Endothelial cell (in vitro differentiated cells): ENCODE data around the gene DDIAS. TPM values are rescaled to one million over a fixed set of nuclear protein-coding genes. Genes with fewer than 3 reads are reported as not detected.

Experiments used
- DNase-seq: peaks from one replicate; pipeline ENCODE4 v3.0.0; 2021; ENCODE audit warnings: low spot score
- H3K27ac Mint-ChIP-seq: one replicate; pipeline ENCODE4 v1.8.0; 2021; ENCODE audit warnings: mixed read lengths, inconsistent platforms; ENCODE audit not compliant: unreplicated experiment
- H3K27me3 Mint-ChIP-seq: one replicate; pipeline ENCODE4 v1.8.0; 2021; ENCODE audit warnings: mild to moderate bottlenecking, moderate library complexity, mixed read lengths, inconsistent platforms; ENCODE audit not compliant: unreplicated experiment
- H3K36me3 Mint-ChIP-seq: one replicate; pipeline ENCODE4 v1.8.0; 2021; ENCODE audit warnings: mild to moderate bottlenecking, low read depth, mixed read lengths, inconsistent platforms; ENCODE audit not compliant: unreplicated experiment
- H3K4me1 Mint-ChIP-seq: one replicate; pipeline ENCODE4 v1.8.0; 2021; ENCODE audit warnings: mild to moderate bottlenecking, mixed read lengths, inconsistent platforms; ENCODE audit not compliant: unreplicated experiment
- H3K4me3 Mint-ChIP-seq: one replicate; pipeline ENCODE4 v1.8.0; 2021; ENCODE audit warnings: mild to moderate bottlenecking, mixed read lengths, inconsistent platforms; ENCODE audit not compliant: unreplicated experiment
- H3K9me3 Mint-ChIP-seq: one replicate; pipeline ENCODE4 v1.8.0; 2021; ENCODE audit warnings: mixed read lengths, inconsistent platforms; ENCODE audit not compliant: unreplicated experiment
- total RNA-seq: library from RNA; stranded (reverse); fragmentation: NEBNext Ultra II Directional; extraction: Animal tissue kit (Norgen Biotek cat#: 25700); gene quantifications from one replicate; pipeline ENCODE4 v1.2.1, GENCODE V29; 2021; ENCODE audit not compliant: unreplicated experiment
- TF ChIP-seq, protein P1 (sequence below): fragments of 200-600 bp; sonication (generic); IDR thresholded peaks from one replicate; pipeline ENCODE4 v1.5.0; 2021; ENCODE audit warnings: antibody characterized with exemption; ENCODE audit not compliant: unreplicated experiment

The DDIAS gene
- total RNA-seq, 1 donor from 2014 or later = 11.2 TPM

DNA sequence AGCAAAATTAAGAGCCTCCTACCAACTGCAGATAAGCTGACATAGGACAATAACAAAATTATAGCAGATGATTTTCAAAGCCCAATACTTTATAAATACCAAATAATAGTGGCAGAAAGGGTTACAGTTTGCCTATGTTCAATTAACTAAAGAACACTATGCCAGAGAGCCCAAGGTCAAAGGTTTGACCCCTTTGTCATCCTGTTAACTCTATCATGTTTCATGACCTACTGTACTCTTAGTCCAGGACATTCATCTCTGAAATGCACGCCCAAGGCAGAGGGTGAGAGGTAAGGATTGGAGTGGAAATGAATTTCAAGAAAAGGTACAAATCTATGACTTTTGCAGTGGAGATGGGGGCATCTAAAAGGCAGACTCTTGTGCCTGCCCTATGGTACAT is 70.6 kb downstream of the DDIAS start:
- TF ChIP-seq, protein P1, sequence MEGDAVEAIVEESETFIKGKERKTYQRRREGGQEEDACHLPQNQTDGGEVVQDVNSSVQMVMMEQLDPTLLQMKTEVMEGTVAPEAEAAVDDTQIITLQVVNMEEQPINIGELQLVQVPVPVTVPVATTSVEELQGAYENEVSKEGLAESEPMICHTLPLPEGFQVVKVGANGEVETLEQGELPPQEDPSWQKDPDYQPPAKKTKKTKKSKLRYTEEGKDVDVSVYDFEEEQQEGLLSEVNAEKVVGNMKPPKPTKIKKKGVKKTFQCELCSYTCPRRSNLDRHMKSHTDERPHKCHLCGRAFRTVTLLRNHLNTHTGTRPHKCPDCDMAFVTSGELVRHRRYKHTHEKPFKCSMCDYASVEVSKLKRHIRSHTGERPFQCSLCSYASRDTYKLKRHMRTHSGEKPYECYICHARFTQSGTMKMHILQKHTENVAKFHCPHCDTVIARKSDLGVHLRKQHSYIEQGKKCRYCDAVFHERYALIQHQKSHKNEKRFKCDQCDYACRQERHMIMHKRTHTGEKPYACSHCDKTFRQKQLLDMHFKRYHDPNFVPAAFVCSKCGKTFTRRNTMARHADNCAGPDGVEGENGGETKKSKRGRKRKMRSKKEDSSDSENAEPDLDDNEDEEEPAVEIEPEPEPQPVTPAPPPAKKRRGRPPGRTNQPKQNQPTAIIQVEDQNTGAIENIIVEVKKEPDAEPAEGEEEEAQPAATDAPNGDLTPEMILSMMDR = no peak
- no peaks in the 10 kb centered on the region for H3K27me3 Mint-ChIP-seq
- no peak overlapping the region for H3K27ac Mint-ChIP-seq
- H3K36me3 Mint-ChIP-seq = no peaks in the 10 kb centered on the region
- no peak for DNase-seq
- H3K4me1 Mint-ChIP-seq = no peaks in the 10 kb centered on the region
- no peak overlapping the region for H3K4me3 Mint-ChIP-seq
- no peaks in the 10 kb centered on the region for H3K9me3 Mint-ChIP-seq

DNA sequence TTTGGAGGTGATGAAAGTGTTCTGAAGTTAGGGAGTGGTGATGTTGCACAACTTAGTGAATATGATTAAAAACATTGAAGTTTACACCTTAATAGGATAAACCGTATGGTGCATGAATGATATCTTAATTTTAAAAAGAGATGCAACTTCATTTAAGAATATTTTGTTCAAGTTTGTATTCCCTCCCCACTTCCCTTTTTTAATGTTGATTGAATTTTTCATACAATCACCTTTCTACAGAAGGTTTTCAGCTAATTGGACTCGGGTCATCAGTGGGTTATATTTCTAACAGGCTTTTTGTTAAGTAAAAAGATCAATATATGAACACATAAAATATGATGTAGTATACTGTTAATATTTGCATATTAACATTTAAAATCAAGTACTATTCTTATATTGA is 72.6 kb downstream of the DDIAS start:
- TF ChIP-seq, protein P1 = no peak
- Mint-ChIP-seq H3K4me3 (no peak overlapping the region), H3K9me3 (no peaks in the 10 kb centered on the region), H3K36me3 (no peaks in the 10 kb centered on the region), H3K4me1 (no peaks in the 10 kb centered on the region), H3K27me3 (no peaks in the 10 kb centered on the region), H3K27ac (no peak overlapping the region)
- DNase-seq = no peak

DNA sequence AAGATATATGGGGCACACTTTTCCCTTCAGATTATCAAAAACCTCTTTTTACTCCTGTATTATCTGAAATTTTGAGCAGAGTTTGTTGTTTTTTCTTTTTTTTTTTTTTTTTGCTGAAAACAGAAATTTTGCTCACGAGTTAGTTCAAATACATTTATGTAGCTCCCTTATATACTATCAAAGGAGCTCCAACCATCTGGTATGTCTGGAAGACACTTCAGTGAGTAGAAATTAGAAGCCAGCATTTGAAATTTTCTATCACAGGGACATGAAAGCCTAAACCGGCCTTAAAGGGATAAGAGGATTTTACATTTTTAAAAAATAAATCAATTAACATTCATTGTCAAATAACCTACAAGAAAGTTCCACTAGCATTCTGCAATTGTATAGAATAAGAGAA is 73.3 kb downstream of the DDIAS start:
- no peak overlapping the region for H3K27ac Mint-ChIP-seq
- no peaks in the 10 kb centered on the region for H3K9me3 Mint-ChIP-seq
- TF ChIP-seq, protein P1 = no peak
- no peak for DNase-seq
- H3K27me3 Mint-ChIP-seq = no peaks in the 10 kb centered on the region
- no peaks in the 10 kb centered on the region for H3K4me1 Mint-ChIP-seq
- no peak overlapping the region for H3K4me3 Mint-ChIP-seq
- H3K36me3 Mint-ChIP-seq = no peaks in the 10 kb centered on the region

DNA sequence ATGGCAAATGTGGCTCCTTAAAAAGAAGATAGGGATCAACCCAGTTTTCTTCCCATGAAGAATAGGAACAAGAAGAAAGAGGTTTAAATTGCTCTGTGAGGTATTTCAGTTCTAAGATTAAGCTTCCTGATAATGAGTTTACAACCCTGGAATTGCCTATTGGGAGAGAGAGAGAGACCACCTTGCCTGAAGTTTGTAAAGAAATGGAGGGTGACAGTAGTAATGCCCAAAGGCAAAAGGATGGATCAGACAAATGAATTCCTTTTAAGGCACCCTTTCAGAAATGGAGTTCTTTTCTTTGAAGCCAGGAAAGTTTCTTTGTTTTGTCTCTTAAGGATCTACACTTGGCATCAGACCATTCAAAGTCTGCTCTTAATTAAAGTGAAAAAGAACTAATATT is 74.3 kb downstream of the DDIAS start:
- H3K9me3 Mint-ChIP-seq = no peaks in the 10 kb centered on the region
- TF ChIP-seq, protein P1 = no peak
- no peaks in the 10 kb centered on the region for H3K27me3 Mint-ChIP-seq
- peaks cover under 1% of the 10 kb centered on the region for H3K36me3 Mint-ChIP-seq
- no peak for DNase-seq
- H3K4me3 Mint-ChIP-seq = no peak overlapping the region
- H3K27ac Mint-ChIP-seq = no peak overlapping the region
- no peaks in the 10 kb centered on the region for H3K4me1 Mint-ChIP-seq

DNA sequence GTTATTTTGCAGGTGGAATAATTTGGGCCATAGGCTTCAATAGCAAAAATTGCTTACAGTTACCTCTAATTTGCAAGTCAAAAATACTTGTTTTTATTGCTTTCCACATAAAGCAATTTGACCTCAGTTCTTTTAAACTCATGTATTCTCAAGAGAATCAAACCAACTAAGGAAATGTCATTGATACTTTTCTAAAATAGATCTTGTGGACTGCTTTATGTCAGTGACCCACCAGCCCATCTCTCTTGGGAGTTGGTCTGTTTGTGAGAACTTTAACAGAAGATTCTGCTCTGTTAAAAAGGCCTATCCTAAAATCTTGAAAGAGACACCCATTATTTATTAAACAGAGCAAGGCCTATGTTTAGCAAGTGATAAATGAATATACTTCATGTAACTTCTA is 75.2 kb downstream of the DDIAS start:
- Mint-ChIP-seq H3K4me1 (no peaks in the 10 kb centered on the region), H3K27ac (no peak overlapping the region), H3K36me3 (peaks cover 3% of the 10 kb centered on the region), H3K9me3 (no peaks in the 10 kb centered on the region), H3K4me3 (no peak overlapping the region), H3K27me3 (no peaks in the 10 kb centered on the region)
- TF ChIP-seq, protein P1 = no peak
- no peak for DNase-seq
